ENCODE data around the gene UCN3.
A peak's percentile ranks its signal among the peaks of the same experiment; 100 is the strongest.

Gene UCN3, protein sequence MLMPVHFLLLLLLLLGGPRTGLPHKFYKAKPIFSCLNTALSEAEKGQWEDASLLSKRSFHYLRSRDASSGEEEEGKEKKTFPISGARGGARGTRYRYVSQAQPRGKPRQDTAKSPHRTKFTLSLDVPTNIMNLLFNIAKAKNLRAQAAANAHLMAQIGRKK
- long read RNA-seq, donor 1, partial matches to known transcripts, result 0 of 1 reads
- long read RNA-seq, donor 1, other reads (novel, unspliced or antisense), result 0 of 1 reads
- long read RNA-seq, donor 2, partial matches to known transcripts, result 0 of 3 reads
- long read RNA-seq, donor 2, other reads (novel, unspliced or antisense), result 0 of 3 reads
- long read RNA-seq, donor 3, result 0 reads
- long read RNA-seq, donor 4, result 0 reads
- long read RNA-seq, donor 5, result 0 reads
- long read RNA-seq, donor 6, partial matches to known transcripts, result 0 of 2 reads
- long read RNA-seq, donor 6, other reads (novel, unspliced or antisense), result 0 of 2 reads
- long read RNA-seq, donor 7, result 0 reads
- long read RNA-seq, donor 8, partial matches to known transcripts, result 0 of 1 reads
- long read RNA-seq, donor 8, other reads (novel, unspliced or antisense), result 0 of 1 reads

DNA sequence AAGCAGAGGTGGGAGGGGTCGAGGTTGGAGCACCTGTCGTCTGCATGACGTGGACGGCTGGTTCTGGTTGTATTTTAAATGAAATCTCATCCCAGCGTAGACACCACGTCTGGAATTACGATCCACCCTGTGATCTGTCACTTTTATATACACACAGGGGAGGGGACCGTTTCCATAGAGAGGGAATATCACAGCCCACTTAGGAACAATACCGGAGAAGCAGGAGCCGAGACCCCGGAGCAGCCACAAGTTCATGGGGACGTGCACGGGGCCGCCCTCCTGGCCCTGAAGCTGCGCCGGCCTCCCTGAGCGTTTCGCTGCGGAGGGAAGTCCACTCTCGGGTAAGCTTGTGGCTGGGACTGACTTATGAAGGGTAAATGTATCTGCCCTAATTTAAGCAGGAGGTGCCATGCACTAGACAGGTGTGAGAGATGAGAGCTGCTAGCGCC, at the start of gene UCN3:
UCN3 (plus strand) TSS at position 77 of the 449 bp plus-strand sequence. CDS start 8,755 bp downstream, outside the sequence.
- DNase-seq, result peak; percentile 35

DNA sequence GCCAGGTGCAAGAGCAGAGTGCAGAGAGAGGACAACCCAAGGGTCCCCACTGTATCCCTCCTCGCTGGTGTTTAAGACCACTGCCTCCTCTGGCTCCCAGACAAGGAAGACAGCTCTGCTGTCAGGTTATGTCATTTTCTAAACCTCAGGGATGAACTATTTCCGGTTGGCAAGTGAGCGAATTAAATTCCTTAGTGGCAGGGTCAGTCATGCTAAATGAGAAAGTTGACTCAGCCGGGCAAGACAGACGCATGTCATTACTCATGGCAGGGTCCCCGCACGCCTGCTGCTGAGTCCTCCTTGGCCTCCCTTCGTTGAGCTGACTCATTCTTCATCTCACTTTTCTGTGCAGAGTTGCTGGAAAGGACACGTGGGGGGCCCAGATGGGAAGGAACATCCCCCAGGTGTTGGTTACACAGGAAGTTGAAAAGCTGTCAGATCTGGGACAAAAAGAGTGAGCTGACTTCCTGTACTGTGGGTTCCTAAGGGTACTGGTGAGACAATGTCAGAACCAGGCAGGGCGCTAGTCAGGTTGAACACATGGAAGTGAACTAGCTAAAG, 47.1 kb upstream of the UCN3 start:
- DNase-seq, result no peak

DNA sequence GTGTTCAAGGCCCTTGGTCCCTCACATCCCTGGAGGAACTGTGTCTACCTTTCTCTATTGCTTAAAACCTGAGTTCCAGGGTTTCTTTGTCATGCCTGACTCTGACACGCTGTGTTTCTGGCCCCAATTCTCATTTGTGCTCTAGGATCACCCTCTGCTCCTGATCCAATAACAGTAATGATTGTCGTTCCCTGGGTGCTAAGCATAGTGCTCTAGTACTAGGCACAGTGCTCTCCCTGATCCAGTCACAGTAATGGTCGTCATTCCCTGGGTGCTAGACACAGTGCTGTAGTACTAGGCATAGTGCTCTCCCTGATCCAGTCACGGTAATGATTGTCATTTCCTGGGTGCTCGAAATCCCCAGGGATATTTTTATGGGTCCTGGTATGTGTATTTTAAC, 46.6 kb upstream of the UCN3 start:
- DNase-seq, result no peak

DNA sequence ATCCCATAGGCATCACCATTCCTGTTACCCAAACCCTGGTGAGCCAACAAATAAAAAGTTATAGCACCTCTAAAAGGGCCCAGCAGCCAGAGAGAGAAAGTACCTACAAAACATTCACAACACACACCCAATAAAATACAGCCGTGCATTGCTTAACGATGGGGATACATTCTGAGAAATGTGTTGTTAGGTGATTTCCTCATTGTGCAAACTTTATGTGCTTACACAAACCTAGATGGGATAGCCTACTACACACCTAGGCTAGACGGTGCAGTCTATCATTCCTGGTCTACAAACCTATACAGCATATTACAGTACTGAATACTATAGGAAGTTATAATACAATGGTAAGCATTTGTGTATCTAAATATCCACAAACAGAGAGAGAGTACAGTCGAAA, 44.9 kb upstream of the UCN3 start:
- DNase-seq, result no peak

DNA sequence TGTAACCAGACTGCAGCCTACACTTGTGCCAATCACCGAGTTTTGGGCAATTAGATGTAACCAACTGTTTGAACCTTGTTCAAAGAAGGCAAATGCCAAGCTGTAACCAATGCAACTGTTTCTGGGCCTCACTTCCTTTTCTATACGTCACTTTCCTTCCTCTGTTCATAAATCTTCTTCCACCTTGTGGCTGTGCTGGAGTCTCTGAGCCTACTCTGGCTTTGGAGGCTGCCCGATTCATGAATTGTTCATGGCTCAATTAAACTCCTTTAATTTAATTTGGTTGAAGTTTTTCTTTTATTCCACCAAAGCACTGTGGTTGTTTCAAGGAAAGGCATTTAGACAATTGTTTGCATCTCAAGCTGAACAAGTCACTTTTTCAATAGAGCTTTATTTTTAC, 43.5 kb upstream of the UCN3 start:
- no peak for DNase-seq

DNA sequence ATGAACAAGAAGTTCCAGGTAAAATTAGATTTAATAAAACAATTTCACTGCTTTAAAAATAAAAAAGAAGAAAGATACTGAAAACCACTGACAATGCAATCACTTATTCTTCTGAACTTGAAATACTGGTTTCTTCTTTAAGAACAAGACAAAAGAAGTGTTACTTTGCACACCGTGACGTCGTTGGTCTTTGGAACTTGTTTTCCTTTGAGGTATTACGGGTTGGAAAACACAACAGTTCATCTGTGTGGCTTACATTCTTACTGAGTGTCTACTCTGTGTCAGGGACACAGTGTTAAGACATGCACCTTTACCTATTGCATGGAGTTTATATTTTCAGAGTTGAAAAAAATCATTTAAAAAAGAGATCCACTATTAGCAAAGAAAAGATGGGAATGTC, 41.3 kb upstream of the UCN3 start:
- no peak for DNase-seq

DNA sequence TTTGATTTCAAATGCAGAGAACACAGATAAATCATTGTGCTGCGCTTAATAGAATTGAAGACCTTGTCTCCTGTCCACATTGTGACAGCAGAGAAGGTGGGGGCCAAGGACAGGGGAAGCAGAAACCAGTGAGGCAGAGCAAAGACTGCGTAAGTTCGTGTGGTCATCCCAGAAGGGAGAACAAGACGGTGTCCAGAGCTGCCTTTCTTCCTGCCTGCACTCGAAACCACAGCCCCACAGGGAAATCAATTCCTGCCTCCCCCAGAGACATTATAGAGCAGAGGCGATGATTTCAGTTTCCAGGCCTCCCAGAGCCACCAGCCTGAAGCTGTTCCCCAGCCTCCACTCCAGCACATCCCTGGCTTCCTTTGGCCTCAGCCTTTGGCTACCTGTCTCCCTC, 39.7 kb upstream of the UCN3 start:
- no peak for DNase-seq

DNA sequence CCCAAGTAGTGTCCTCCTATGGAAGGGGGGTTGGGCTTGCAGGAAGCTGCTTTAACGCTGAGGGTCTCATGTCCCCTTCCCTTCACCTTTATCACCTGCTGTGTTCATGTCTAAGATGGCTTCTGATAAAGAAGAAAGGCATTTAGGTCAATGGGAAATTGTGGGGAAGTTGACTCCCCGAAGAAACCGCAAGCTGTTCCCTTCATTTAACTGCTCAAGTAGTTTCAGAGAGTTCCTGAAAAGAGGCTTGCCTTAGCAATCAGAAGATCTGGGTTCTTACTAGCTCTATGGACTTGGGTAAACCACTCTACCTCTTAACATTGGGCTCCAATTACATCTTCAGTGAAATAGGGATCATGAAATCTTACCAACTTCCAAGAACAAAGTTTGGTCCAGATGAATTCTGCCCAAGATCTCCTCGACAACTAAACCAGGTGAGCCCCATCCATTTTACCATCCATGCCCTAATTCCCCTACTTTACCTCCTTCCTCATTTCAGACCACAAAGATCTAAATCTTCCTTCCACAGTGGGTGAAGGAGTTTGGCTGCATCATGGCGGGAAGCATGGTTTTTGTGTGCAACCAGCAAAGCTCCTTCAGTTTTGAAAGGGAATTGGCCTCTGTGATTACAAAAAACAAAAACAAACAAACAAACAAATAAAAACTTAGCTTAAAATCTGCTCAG, 30.4 kb upstream of the UCN3 start:
- DNase-seq, result no peak

DNA sequence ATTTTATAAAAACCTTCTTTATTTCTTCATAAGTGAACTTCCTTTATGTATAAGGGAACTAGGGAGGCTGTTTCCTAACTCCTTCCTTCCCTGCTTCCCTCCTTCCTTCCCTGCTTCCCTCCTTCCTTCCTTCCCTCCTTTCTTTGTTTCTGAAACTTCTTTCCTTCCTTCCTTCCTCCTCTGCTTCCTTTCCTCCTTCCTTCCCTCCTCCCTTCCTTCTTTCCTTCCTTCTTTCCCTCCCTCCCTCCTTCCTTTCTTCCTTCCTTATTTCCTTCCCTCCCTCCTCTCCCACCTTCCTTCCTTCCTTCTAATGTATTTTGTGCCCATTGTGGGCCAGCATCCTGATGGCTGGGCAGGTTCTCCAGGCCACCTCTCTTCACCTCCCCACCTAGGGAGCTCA, 26.8 kb upstream of the UCN3 start:
- no peak for DNase-seq

DNA sequence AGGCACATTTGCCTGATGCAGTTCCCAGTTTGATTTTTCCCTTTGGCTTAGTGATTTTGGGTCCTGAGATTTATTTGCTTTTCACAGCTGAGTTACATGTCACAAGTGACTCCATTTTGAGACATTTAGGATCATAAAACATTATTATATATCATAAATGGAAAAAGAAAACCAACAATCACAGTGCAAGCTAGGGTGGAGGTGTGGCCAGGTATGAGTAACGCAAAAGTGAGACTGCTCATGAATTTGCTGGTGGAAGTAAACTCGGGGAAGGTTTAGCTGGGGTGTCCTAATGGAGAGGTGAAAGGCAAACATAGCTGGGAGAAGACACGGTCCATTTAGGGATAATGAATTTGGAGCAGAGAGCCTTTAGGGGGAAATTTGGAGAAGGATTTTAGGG, 21.7 kb upstream of the UCN3 start:
- DNase-seq, result no peak

DNA sequence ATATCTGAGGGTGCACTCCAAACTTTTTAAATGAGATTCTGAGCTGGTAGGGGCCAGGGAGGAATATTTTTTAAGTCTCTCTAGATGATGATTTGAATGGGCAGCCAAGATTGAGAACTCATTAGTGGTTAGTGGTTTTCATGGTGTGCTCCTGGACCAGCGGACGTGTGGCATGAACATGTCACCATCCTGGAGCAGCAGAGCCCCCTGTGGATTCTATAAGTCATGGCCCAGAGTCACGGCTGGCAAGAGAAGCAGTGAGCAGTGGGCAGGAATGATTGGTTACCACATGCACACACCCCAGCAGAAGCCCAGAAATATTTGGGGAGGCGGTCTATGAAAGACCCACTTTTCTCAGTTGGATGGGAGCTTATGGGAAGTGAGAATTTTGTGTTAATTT, 21.2 kb upstream of the UCN3 start:
- no peak for DNase-seq

DNA sequence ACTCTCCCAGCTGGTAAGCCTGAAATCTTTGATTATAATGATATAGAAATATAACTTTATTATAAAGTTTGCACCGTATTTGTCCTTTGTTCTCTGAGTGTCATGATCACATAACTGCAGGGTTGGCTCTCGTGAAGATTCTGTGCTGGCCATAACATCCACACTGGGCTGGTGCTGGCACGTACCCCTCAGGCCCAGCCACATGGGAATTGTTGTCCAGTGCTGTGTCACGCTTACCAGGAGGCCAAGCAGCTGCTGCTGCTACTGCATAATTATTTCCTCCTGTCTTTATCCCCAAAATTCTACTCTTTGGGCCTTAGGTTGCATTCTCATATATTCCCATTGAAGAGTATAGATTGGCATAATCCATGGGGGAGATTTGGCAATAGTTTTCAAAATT, 20.8 kb upstream of the UCN3 start:
- no peak for DNase-seq

DNA sequence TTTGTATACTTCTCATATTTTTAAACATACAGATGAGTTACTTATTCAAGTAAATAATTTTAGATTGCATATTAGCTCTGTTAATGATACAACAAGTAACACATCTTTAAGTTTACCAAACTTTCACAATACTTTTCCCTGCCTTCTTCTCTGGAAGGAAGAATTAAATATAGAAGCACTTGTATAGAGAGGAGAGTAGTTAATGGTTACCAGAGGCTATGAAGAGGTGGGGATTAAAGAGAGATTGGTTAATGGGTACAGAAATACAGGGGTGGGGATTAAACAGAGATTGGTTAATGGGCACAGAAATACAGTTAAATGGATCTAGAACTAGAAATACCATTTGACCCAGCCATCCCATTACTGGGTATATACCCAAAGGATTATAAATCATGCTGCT, 20.0 kb upstream of the UCN3 start:
- DNase-seq, result no peak

DNA sequence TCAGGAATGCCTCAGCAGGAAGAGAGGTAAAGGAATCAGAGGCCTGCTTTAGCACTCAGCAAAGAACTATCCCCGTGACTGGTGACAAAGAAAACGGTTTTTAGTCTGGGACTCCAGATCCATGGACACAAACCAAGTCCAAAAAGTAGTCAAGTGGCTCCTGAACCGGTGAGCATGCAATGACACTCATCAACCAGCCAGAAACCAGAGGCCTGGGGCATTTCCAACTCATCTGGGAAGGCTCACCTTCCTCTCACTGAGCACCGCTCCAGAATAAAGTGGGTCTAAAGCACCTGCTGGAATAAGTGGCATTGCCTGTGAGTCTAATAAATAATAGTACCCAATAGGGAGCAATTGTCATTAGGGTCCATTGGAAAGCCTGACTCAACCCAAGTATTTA, 17.9 kb upstream of the UCN3 start:
- no peak for DNase-seq

DNA sequence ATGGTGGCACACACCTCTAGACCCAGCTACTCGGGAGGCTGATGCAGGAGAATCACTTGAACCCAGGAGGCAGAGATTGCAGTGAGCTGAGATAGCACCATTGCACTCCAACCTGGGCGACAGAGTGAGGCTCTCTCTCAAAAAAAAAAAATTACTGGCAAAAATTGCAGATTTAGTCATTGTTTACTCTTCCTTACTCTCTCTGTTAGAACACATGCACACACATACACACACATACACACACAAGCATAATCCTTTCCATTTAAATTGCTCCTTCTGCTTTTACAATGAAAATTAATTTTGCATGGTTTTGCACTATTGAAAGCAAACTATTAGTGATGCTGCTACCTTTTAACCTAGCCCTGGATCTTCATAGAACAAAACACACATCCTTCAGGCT, 15.4 kb upstream of the UCN3 start:
- DNase-seq, result no peak

DNA sequence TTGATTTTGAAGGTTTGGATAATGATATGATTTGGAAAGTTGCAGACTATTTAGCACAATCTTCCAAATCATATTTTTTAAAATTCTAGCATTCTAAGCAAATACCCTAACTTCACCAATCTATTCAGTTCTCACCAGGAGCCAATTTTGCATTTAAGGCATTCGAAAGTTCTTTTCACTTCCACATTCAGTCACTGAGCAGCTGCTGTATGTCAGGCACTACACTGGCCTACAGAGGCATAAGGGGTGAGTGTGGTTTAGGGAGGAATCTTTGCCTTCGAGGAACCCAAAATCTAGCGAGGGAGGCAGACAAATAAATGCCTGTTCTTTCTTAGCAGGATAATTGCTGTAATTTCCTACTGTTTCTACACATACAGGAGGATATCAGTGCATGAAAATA, 10.7 kb upstream of the UCN3 start:
- DNase-seq, result no peak

DNA sequence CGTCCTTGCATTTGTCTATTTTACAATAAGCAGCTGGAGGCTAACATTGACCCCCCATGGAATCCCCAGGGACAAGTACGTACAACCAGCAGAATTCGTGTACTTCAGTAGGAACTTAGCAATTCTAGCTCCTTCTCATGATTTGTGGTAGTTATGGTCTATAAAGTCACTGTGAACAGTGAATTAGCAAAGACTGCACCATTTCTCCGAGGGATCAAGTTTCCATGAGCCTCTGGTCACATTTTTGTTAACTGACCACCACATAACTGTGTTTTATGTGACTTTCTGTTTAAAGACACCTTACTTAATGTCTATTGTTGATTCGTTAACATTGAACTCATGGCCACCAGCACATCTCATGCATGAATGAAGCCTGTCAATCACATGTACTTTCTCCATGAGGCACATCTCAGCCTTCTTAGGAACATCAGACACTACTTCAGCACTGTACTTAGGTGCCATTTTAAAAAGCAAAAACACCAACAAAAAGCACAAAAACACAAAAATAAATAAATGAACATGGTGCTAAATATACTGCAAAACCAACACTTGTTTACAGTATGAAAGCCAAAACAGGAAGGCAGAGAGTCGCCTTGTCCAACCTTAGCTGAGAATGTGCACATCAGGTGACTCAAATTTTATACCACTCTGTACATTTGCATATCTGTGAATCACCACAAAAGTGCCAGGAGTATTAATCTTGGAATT, 9.0 kb upstream of the UCN3 start:
- DNase-seq, result no peak

DNA sequence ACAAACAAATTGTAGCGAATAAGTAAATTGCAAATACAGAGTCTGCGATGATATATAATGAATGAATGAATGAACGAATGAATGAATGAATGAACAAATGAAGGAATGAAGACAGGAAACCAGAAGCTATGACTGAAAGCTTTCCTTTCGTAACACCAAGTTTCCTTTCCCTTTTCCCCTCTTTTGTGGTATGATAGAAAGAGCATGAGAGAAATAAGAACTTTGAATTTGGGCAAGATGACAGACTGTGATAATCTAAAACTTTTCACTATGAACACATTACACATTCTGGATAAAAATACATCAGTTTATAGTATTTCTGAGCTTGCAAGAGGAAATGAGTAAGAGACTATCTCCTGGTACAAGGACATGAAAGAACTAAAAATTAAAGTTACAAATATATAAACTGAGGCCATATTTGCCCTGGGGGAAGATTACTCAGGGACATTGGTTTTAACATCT, 8.4 kb upstream of the UCN3 start:
- no peak for DNase-seq

DNA sequence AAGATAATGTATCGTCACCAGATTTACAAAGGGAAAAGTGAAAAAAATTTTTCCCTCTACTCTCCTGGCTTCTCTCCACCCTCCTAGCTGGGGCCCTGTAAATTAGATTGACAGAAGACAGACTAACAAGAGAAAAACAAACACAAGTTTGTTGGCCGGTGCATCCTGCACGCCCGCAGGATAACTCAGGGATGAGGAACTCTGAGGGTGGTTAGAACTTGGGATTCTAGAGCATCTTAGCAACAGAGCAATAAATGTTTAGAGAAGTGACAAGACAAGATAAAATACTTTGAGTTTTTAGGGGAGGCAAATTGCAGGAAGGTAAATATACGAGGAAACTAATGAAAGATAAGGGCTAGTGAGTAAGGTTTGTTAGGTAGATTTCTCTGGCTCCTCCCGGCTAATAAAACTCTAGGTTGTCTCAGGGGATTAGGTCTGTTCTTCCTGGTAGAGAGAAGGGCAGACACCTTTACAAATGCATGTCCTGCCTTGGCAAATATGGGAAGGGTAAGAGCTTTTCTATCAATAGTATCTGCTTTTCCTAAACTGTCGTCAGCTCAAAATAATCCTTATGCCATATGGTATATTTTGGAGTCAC, 4.3 kb upstream of the UCN3 start:
- DNase-seq, result no peak

DNA sequence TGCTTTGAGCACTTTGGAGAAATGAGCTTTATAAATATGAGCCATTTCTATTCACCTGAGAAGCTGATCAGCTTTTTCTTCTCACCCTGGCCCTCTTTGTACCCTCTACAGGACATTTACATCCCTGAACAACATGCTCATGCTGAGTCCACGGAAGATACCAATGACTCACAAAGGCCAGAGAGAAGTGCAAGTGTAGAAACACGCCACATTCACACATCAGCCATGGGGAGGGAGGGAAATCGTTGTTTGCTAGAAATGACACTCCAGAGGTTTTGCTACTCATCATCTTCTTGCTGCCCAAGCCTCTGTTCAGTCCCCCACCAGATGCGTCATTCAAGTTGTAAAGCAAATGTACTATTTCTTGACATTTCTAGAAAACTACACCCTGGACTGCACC, 2.8 kb upstream of the UCN3 start:
- no peak for DNase-seq

DNA sequence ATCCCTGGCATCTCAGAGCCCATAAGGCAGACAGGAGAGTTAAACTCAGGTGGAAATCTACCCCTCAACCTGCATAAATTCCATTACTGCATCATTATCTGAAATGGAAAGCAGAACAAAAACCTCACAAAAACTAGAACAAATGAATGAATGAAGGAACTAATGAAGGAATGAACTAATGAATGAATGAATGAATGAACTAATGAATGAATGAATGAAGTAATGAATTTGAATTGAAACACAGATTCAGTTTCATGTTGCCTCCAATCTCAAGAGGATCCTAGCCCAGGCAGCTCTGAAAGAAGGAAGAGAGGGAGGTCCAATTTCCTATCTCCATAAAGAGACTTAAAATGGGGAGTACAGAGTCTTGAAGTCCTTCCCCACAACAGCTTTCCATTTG, 1.9 kb upstream of the UCN3 start:
- DNase-seq, result no peak

DNA sequence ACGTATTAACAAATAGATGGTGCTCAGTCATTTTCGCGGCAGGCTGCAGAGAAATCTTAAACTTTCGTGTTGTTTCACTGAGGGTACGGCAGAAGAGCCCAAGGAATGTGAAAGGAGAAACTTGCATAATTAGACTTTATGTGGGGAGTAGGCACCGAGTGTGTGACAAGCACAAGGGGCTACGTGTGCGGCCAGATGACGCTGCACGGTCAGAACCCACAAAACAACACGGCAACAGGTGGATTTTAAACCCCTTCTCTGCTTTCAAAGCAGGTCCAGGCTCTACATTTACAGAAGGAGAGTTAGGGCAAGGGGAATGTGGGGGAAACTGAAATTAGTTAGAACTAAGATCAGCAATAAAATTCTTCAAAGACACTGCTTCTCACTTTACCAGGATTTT, 392 bp upstream of the UCN3 start:
- peak; percentile 13 for DNase-seq

Data from right kidney (tissue), 9 donors.